GM18907 (cell line): Measurements from ENCODE around the gene TSPYL4.
A peak's percentile ranks its signal among the peaks of the same experiment; 100 is the strongest.

ENCODE experiments used
- ATAC-seq: cut with Tn5 transposase; IDR thresholded peaks from one replicate; pipeline ENCODE4 v1.9.1; 2021; ENCODE audit warnings: mild to moderate bottlenecking, moderate library complexity; ENCODE audit not compliant: unreplicated experiment

The TSPYL4 gene

GRCh38 chr6:116271149-116271708 is 17.4 kb upstream of the TSPYL4 start:
- ATAC-seq: no peak

GRCh38 chr6:116268589-116269293 is 14.9 kb upstream of the TSPYL4 start:
- peak; percentile 85 for ATAC-seq

GRCh38 chr6:116267836-116268588 is 14.1 kb upstream of the TSPYL4 start:
- peak; percentile 10 for ATAC-seq

DNA sequence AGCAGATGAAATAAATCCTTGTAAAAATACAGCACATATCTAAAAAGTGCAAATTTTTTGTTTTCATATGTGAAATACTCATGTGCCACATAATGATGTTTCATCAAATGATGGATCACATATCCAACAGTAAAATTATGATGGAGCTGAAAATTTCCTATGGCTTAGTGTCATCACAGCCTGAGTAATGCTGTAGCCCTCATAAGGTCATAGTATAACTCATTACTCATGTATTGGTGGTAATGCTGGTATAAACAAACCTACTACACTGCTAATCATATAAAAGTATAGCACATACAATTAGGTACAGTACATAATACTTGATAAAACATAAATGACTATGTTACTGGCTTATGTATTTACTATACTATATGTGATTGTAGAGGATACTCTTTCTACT is 12.9 kb upstream of the TSPYL4 start:
- ATAC-seq: no peak

DNA sequence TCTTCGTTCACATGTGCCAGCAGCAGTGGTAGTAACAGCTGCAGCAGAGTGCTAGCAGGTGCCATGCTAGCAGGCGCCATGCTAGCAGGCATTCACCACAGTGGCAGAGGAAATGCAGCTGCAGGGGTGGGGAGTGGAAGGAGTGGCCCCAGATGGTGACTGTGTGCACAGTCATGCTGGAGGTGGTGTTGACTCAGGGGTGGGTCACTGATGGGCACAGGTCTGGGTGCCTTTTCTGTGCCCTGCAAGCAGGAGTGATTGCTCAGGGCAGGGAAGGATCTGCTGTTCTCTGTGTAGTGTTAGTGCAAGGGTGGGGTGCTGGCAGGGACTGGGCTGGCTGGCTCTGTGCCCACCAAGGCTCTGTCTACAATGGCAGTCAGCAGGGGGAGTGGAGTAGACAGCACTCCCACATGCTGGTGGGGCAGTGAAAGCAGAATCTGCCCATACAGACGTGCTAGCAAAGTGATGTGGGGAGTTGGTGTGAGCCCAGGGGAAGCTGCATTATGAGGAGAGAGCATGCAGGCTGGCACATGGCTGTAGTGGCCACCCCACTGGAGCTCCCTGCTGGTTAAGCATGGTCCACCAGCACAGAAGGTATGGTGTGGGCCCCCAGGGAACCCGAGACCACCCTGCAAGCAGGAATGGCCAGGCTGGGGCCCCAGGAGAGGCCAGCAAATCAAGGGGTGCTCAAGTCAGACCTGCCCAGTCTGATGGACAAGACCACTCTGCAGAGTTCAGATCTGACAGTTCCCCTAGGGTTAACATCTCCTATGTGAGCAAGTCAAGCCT is 11.4 kb upstream of the TSPYL4 start:
- ATAC-seq: no peak

GRCh38 chr6:116263353-116263752 is 9.5 kb upstream of the TSPYL4 start:
- ATAC-seq: no peak

DNA sequence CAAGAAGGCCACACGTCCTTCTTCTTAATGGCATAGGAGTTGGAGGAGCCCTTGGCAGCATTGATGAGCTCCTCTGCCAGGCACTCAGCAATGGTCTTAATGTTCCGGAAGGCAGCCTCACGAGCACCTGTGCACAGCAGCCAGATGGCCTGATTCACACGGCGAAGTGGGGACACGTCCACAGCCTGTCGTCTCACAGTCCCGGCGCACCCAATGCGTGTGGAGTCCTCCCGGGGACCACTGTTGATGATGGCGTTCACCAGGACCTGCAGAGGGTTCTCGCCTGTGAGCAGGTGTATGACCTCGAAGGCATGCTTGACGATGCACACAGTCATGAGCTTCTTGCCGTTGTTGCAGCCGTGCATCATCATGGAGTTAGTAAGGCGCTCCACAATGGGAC is 4.6 kb upstream of the TSPYL4 start:
- ATAC-seq: no peak

GRCh38 chr6:116256694-116257093 is 2.8 kb upstream of the TSPYL4 start:
- no peak for ATAC-seq

DNA sequence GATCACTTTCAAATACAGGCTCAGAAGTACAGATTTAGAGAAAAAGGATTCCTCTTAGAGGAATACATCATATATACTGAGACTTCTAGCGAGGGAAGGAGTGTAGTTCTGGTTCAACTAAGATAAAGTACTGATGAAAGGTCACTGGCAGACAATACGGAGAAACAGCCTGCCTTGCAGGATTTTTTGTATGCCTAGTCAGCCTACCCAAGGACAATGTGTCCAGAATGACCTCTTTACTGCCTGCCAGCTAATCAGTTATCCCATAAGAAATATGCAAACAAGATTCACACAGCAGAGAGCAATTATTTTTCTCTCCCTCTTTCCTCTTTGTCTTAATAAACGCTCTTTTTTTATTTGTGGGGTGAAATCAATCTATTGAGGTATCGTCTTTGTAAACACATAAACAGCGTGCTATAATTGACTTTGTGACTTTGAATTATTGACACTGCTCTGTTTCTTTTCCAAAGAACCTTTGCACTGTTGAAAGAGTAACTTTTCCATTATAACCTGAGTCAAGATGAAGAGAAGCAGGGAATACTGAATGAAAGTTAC is 1.4 kb upstream of the TSPYL4 start:
- ATAC-seq: no peak

DNA sequence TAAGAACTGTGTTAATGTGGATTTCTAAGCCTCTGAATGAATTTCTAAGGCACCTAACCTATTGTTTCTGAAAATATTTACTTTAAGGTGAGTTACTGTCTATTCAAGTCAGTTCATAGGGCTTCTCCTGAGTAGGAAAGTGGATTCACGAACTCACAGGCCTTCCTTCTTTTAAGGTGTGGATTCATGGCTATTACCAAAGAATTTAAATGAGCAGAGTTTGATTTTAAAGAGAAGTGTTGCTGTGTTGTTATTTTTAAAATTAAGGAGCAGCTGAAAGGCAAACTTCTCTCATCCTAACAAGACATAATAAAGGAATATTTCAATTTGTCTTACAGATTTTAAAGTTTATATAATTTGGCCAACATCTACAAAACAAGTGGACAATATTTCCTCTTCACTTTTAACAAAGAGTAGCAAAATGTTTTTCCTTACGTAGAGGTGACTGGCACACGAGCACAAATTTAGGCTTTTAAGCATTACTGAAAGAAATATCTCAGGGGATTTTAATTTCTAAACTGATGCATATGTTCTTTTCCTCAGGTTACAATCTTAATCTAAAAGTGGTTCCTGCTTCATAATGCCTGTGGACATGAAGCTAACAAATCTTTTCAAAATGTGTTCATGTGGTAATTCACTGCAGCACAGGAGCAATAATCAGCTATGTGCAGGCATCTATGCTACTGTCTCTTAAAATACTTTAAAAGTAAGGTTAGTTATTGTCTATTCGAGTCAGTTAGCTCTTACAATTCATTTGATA is 602 bp upstream of the TSPYL4 start:
- no peak for ATAC-seq

DNA sequence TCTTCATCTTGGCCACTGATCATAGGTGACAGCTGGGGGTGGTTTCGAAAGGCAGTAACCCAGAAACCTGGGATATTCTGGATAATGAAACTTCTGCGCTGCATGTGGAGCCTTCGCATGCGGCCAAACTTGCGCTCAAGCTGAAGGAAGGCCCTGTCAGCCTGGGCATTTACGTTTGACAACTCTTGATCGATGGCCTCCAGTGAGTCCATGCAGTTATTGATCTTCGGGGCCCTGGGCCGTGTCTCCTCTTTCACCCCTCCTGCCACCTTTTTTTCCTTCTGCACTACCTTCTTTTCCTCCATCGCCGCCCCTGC is 729 bp downstream of the TSPYL4 start:
- no peak for ATAC-seq

DNA sequence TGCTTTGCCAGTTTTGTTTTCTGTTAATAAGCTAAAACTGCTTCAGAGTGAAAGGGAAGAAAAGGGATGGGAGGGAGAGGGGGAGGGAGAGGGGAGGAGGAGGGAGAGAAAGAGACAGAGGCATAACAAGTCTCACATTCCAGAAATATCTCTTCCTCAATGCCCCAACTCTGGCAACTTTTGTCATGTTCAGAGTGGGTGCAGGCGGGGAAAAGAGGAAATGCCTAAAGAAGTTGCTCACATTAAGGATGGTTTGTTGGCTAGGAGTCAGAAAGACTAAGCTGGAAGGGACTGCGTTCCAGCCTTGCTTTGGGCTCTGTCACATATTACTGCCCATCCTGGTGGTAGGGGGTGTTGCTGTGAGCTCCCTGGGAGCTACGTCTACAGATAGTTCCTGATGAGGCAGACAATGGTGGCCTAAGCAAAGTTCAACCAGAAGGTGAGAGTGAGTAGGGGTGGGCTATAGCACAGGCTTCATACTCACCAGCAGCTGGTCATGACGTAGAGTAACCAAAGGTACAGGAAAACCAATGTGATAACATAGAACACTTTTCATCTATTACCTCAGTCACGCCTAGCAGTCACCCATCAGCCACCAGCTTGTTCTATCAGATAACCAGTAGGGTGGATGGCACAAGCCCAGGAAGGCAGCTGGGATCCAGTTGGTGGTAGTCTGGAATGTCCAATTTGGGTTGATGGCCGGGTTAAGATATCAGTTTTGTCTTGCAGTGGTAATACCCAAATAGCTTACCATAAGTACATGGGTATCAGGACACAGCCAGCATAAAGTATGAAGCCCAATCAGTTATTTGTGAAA is 2.1 kb downstream of the TSPYL4 start:
- no peak for ATAC-seq

DNA sequence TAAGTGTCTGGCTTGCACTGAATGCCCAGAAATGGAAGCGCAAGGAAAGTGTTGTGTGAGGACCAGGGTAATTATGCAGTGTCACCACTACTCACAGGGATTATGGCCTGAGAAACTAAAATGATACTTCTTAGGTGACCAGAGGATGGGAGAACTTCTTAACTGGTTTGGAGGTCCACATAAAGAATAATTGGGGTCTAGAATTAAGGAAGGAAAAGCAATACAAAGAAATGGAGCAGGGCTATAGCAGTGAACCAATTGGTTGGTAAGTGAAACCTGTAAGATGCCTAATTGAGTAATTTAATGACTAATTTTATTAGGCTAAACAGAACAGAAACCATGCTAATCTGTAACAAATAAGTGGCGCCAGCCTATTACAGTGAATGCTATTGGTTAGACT is 5.3 kb downstream of the TSPYL4 start:
- ATAC-seq: no peak

GRCh38 chr6:116247285-116247684 is 6.6 kb downstream of the TSPYL4 start:
- ATAC-seq: no peak

- no peak for ATAC-seq
Measured at GRCh38 chr6:116246089-116246488, 7.8 kb downstream of the TSPYL4 start.

DNA sequence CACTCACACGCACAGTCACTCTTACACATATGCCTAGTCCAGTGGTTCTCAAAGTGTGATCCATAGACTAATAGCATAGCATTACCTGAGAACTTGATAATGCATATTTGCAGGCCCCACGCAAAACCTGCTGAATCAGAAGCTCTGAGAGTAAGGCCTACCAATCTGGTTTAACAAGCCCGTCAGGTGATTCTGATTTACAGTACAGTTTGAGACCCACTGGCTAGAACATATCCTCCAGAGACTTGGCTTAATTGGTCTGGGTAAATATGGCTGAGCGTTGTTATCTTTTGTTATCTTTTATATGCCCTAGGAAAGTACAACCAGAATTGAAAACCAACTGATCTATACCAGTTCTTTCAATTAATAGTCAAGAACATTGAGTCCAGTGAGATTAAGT is 9.6 kb downstream of the TSPYL4 start:
- ATAC-seq: no peak

GRCh38 chr6:116239856-116240255 is 14.0 kb downstream of the TSPYL4 start:
- ATAC-seq: no peak

DNA sequence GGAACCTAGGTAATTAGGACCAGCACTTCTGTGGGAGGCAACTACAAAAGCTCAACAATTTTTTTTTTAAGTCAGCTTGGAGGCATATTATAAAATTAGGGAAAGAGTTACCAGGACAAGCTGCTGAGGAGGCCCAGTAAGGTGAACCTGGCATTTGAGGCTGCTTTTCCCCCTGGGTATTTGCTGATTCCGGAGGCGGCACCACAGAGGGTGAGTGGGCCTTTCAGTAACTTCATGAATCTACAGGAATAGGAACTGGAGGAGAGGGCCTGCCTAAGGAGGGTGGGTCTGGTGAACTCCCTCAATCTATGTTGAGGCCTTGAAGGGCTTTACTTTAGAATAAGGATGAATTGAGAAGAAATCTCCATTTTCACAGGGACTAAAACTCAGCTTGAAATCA is 14.6 kb downstream of the TSPYL4 start:
- no peak for ATAC-seq

DNA sequence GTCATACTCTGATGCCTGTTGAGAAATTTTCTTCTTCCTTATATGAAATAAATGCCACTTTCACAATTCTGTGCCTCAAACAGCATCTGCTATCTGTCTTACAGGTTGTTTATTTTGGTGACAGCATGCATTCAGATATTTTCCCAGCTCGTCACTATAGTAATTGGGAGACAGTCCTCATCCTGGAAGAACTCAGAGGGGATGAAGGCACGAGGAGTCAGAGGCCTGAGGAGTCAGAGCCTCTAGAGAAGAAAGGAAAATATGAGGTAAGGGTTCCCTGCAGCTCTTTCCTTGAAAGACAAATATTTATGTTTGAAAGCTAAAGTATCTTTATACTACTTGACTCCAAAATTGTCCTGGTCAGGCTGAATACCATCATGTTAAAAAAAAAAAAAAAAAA is 15.8 kb downstream of the TSPYL4 start:
- no peak for ATAC-seq

DNA sequence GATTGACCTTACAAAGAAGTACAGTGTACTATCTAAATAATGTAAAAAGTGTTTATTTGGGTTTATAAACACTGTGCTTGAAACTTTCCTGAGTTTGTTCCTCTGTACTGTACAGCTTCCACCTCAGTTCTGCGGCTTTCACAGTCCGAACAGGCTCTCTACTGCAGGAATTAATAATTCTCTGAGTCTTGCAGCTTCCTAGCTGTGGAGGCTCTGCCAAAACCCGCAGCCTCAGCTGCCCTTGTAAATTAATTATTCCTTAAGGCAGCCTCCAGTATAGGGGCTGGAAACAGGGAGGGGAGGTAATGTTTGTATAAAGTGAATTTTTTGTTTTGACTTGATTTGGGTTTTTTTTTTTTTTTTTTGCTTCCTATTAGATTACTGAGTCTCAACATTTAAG is 19.2 kb downstream of the TSPYL4 start:
- ATAC-seq: no peak
